Smooth muscle cell (in vitro differentiated cells): Measurements from ENCODE around the gene GABRG3. TPM values are rescaled to one million over a fixed set of nuclear protein-coding genes. Genes with fewer than 3 reads are reported as not detected.

Experiments
- DNase-seq: peaks from one replicate; lab custom pipeline; 2025; ENCODE audit not compliant: unreplicated experiment; lab: John Stamatoyannopoulos, UW
- H2AFZ ChIP-seq: fragments of 200-600 bp; sonication (generic); 2 replicates; pipeline ENCODE4 v1.6.0; 2016; ENCODE audit warnings: antibody characterized with exemption, low read depth, mild to moderate bottlenecking
- H3F3A ChIP-seq: fragments of 200-600 bp; sonication (generic); 2 replicates; pipeline ENCODE4 v1.6.0; 2017; ENCODE audit warnings: antibody characterized with exemption, low read depth
- H3K27ac ChIP-seq: fragments of 200-600 bp; sonication (generic); 2 replicates; pipeline ENCODE4 v1.5.1; 2016; ENCODE audit warnings: low read depth, mild to moderate bottlenecking
- H3K27me3 ChIP-seq: fragments of 200-600 bp; sonication (generic); 2 replicates; pipeline ENCODE4 v1.6.1; 2016; ENCODE audit warnings: low read depth, mild to moderate bottlenecking
- H3K36me3 ChIP-seq: fragments of 200-600 bp; sonication (generic); 2 replicates; pipeline ENCODE4 v1.5.1; 2016; ENCODE audit warnings: low read depth
- H3K4me1 ChIP-seq: fragments of 200-600 bp; sonication (generic); 2 replicates; pipeline ENCODE4 v1.5.1; 2016; ENCODE audit warnings: low read depth
- H3K4me2 ChIP-seq: fragments of 200-600 bp; sonication (generic); 2 replicates; pipeline ENCODE4 v1.6.0; 2016; ENCODE audit warnings: mild to moderate bottlenecking
- H3K4me3 ChIP-seq: fragments of 200-600 bp; sonication (generic); 2 replicates; pipeline ENCODE4 v1.5.1; 2016; ENCODE audit warnings: mild to moderate bottlenecking
- H3K79me2 ChIP-seq: fragments of 200-600 bp; sonication (generic); 2 replicates; pipeline ENCODE4 v1.6.0; 2016; ENCODE audit warnings: low read depth, mild to moderate bottlenecking
- H3K9ac ChIP-seq: fragments of 200-600 bp; sonication (generic); 2 replicates; pipeline ENCODE4 v1.6.0; 2016; ENCODE audit warnings: low read depth
- H3K9me3 ChIP-seq: fragments of 200-600 bp; sonication (generic); replicated peaks from 2 replicates; pipeline ENCODE4 v1.5.1; 2016; ENCODE audit warnings: low read depth
- H4K20me1 ChIP-seq: fragments of 200-600 bp; sonication (generic); 2 replicates; pipeline ENCODE4 v1.6.0; 2016; ENCODE audit warnings: low read depth
- WGBS: methylation state at CpG from one replicate; pipeline ENCODE4 v1.1.7; 2016; ENCODE audit warnings: low lambda C conversion rate; 5-methylcytosine and 5-hydroxymethylcytosine counted together
- polyA plus RNA-seq: library from polyadenylated mRNA; unstranded; fragments of >200 nt; fragmentation: Nextera tagmentation; extraction: Ambion mirVana; gene quantifications from 2 replicates; pipeline ENCODE4 v1.2.1, GENCODE V29; 2016
- total RNA-seq: library from RNA; depleted of rRNA; stranded (reverse); fragments of >200 nt; gene quantifications from 2 replicates; pipeline ENCODE4 v1.2.3, GENCODE V29; 2014
- TF ChIP-seq, protein P1 (sequence below): fragments of 200-600 bp; sonication (generic); IDR thresholded peaks from 2 replicates; pipeline ENCODE4 v1.5.1; 2017; ENCODE audit warnings: borderline replicate concordance, mild to moderate bottlenecking, antibody characterized with exemption; ENCODE audit not compliant: insufficient read depth, poor library complexity, severe bottlenecking

The GABRG3 gene
- total and polyA plus RNA-seq, 2 experiments from 2014 or later = under 0.01 TPM; not detected in 1

DNA sequence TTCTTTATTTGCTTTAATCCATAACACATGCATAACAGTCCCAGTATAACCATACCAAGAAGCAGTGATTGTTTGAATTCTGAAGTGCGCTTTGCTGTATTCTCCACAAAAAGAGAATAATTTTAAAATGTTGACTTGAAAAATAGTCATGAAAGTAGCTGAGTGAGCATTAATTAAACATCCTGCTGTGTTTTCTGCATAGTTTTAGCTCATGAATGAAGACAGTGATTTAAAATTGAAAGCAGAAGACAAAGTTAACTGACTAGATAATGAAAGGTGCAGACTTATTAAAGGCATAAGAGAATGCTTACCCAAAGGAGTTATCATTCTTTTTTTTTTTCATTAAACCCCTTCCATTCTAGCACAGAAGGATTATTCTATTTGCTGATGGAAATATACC is 143.5 kb downstream of the GABRG3 start:
- H2AFZ ChIP-seq = no peak overlapping the region

DNA sequence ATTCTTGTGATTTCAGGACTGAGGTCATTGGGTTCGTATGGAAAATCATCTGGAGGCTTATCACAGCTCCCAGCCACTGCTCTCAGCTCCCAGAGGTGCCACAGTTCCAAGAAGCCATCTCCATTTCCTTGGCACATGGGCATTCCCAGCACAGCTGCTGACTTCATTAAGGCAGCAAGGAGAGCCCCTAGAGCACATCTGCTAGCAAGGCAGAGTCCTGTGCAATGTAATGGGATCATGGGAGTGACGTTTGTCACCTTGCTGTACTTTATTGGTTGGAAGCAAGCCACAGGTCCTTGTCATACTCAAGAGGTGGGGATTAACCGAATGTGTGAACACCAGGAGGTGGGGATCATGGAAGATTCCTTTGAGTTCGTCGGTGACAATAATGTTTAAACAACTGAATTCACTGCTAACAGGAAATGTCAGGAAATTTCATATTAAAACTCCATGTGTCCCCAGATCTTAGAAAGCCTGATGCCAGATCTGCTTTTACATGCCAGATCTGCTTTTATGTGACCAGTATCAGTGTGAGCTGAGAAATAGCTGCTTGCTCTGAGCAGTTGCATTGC is 148.8 kb downstream of the GABRG3 start:
- 62% methylated on average over 5 of the region's 5 CpGs for WGBS
- Histone ChIP-seq H3K79me2 (no peaks in the 10 kb centered on the region), H3F3A (peaks cover 25% of the 10 kb centered on the region), H3K27me3 (no peaks in the 10 kb centered on the region), H3K9ac (no peak overlapping the region), H3K36me3 (no peaks in the 10 kb centered on the region), H3K9me3 (no peaks in the 10 kb centered on the region), H3K27ac (no peak overlapping the region), H3K4me3 (no peak overlapping the region), H4K20me1 (no peaks in the 10 kb centered on the region), H3K4me1 (no peaks in the 10 kb centered on the region), H3K4me2 (no peak overlapping the region), H2AFZ (no peak overlapping the region)
- DNase-seq = no peak
- TF ChIP-seq, protein P1, sequence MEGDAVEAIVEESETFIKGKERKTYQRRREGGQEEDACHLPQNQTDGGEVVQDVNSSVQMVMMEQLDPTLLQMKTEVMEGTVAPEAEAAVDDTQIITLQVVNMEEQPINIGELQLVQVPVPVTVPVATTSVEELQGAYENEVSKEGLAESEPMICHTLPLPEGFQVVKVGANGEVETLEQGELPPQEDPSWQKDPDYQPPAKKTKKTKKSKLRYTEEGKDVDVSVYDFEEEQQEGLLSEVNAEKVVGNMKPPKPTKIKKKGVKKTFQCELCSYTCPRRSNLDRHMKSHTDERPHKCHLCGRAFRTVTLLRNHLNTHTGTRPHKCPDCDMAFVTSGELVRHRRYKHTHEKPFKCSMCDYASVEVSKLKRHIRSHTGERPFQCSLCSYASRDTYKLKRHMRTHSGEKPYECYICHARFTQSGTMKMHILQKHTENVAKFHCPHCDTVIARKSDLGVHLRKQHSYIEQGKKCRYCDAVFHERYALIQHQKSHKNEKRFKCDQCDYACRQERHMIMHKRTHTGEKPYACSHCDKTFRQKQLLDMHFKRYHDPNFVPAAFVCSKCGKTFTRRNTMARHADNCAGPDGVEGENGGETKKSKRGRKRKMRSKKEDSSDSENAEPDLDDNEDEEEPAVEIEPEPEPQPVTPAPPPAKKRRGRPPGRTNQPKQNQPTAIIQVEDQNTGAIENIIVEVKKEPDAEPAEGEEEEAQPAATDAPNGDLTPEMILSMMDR = no peak

More for the DNA sequence above, 143.5 kb downstream of the GABRG3 start:
- H3K27me3 ChIP-seq = no peaks in the 10 kb centered on the region
- H3K36me3 ChIP-seq = no peaks in the 10 kb centered on the region
- no peaks in the 10 kb centered on the region for H3K9me3 ChIP-seq
- TF ChIP-seq, protein P1 = no peak
- H3K4me1 ChIP-seq = no peaks in the 10 kb centered on the region
- H3K27ac ChIP-seq = no peak overlapping the region
- H3K4me2 ChIP-seq = no peak overlapping the region
- no peak for DNase-seq
- H3K4me3 ChIP-seq = no peak overlapping the region
- H3K79me2 ChIP-seq = no peaks in the 10 kb centered on the region
- no peak overlapping the region for H3K9ac ChIP-seq
- WGBS = 100% methylated on average over 1 of the region's 1 CpG
- no peaks in the 10 kb centered on the region for H4K20me1 ChIP-seq
- H3F3A ChIP-seq = no peaks in the 10 kb centered on the region

DNA sequence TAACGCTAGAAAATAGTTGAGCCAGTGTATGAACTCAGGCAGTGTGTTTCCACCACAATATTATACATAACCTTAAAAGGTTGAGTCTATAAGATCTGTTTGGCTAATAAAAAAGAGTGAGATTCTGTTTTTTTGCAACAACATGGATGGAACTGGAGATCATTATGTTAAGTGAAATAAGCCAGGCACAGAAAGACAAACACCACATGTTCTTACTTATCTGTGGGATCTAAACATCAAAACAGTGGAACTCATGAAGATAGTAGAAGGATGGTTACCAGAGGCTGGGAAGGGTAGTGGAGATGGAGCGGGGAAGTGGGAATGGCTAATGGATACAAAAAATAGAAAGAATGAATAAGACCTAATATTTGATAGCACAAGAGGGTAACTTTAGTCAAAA is 150.7 kb downstream of the GABRG3 start:
- H3K9me3 ChIP-seq = no peaks in the 10 kb centered on the region
- 28% methylated on average over 2 of the region's 2 CpGs for WGBS

More for the DNA sequence above, 150.7 kb downstream of the GABRG3 start:
- DNase-seq = no peak
- no peaks in the 10 kb centered on the region for H3K36me3 ChIP-seq
- H3K4me3 ChIP-seq = no peak overlapping the region
- no peaks in the 10 kb centered on the region for H3K4me1 ChIP-seq
- no peak overlapping the region for H3K27ac ChIP-seq
- no peak overlapping the region for H3K4me2 ChIP-seq
- H4K20me1 ChIP-seq = no peaks in the 10 kb centered on the region
- H3K79me2 ChIP-seq = no peaks in the 10 kb centered on the region
- H3F3A ChIP-seq = peaks cover 25% of the 10 kb centered on the region
- no peak overlapping the region for H2AFZ ChIP-seq
- H3K27me3 ChIP-seq = no peaks in the 10 kb centered on the region
- TF ChIP-seq, protein P1 = no peak
- no peak overlapping the region for H3K9ac ChIP-seq
